Measurements from ENCODE around the gene TMEM151A. TPM values are rescaled to one million over a fixed set of nuclear protein-coding genes. Genes with fewer than 3 reads are reported as not detected.

Gene TMEM151A
- total and polyA plus RNA-seq, 4 donors = 0.05 to 0.13 TPM; not detected in 2

DNA sequence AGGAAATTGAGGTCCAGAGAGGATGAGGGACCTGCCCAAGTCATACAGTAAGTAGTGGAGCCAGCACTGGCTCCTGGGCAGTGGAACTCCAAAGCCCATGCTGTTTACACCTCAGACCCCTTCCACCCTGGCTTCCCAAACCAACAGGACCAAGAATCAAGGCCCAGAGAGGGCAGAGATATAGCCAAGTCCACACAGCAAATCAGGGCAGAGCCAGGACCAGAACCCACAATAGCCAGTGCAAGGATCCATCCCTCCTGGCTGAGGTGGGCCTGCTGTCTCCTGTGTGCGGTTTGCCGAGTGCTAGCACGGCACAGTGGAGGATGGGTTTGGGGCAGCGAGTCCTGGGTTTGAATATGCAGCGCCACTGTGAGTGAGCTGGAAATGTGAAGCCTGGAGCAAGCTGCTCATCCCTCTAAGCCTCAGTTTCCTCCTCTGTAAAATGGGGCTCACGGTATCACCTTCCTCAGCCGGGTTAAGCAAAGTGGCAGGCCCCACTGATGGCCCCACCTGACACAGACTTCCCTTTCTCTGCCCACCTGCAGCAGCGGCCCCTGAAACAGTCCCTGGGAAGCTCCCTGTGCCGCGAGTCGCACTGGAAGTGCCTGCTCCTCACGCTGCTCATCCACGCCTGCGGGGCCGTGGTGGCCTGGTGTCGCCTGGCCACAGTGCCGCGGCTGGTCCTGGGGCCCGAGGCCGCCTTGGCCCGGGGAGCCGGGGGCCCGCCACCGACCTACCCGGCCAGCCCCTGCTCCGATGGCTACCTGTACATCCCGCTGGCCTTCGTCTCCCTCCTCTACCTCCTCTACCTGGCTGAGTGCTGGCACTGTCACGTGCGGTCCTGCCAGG lies 2.3 kb downstream of the TMEM151A start:
- DNase-seq (ENCODE audit: low spot score) = no peak
- H3K4me3 ChIP-seq (ENCODE audit: low read depth in 1 of 3, low read length in 3 of 3) = no peak overlapping the region
- H3K27me3 ChIP-seq (ENCODE audit: control insufficient read depth in 4 of 4, insufficient read depth in 4 of 4, low read length in 3 of 4) = peaks cover 0 to 5% (median 0%) of the 10 kb centered on the region in 4 donors
- H3K36me3 ChIP-seq (ENCODE audit: control insufficient read depth in 4 of 4, insufficient read depth in 3 of 4, low read depth in 1 of 4, low read length in 3 of 4) = no peaks in the 10 kb centered on the region
- 81% methylated on average over 30 of the region's 30 CpGs for WGBS
- H3K27ac ChIP-seq (ENCODE audit: low read depth in 1 of 2, low read length in 2 of 2) = no peak overlapping the region
- no peaks in the 10 kb centered on the region for H3K9me3 ChIP-seq (ENCODE audit: control insufficient read depth in 4 of 4, low read length in 3 of 4)
- no peak overlapping the region for H3K9ac ChIP-seq (ENCODE audit: low read depth in 1 of 2, low read length in 2 of 2)
- H3K4me1 ChIP-seq (ENCODE audit: control insufficient read depth in 4 of 4, insufficient read depth in 4 of 4, low read length in 3 of 4) = peaks cover 9 to 18% (median 11%) of the 10 kb centered on the region in 4 donors
- TF ChIP-seq FOXA1 (IDR thresholded peaks at IDR 0.05) = no peak
- TF ChIP-seq TAF1 (conservative IDR thresholded peaks at IDR 0.05) = no peak
- TF ChIP-seq, protein P1, sequence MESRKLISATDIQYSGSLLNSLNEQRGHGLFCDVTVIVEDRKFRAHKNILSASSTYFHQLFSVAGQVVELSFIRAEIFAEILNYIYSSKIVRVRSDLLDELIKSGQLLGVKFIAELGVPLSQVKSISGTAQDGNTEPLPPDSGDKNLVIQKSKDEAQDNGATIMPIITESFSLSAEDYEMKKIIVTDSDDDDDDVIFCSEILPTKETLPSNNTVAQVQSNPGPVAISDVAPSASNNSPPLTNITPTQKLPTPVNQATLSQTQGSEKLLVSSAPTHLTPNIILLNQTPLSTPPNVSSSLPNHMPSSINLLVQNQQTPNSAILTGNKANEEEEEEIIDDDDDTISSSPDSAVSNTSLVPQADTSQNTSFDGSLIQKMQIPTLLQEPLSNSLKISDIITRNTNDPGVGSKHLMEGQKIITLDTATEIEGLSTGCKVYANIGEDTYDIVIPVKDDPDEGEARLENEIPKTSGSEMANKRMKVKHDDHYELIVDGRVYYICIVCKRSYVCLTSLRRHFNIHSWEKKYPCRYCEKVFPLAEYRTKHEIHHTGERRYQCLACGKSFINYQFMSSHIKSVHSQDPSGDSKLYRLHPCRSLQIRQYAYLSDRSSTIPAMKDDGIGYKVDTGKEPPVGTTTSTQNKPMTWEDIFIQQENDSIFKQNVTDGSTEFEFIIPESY (IDR thresholded peaks at IDR 0.05) = no peak
- TF ChIP-seq, protein P2, sequence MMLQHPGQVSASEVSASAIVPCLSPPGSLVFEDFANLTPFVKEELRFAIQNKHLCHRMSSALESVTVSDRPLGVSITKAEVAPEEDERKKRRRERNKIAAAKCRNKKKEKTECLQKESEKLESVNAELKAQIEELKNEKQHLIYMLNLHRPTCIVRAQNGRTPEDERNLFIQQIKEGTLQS (IDR thresholded peaks at IDR 0.05) = no peak
- TF ChIP-seq RAD21 (IDR thresholded peaks at IDR 0.05) = no peak
- TF ChIP-seq YY1 (IDR thresholded peaks at IDR 0.05) = no peak
- TF ChIP-seq RXRA (IDR thresholded peaks at IDR 0.05) = no peak
- no peak for TF ChIP-seq FOXA2 (IDR thresholded peaks at IDR 0.05)
- TF ChIP-seq SP1 (IDR thresholded peaks at IDR 0.05) = no peak
- no peak for TF ChIP-seq JUND (IDR thresholded peaks at IDR 0.05)
- TF ChIP-seq, protein P3, sequence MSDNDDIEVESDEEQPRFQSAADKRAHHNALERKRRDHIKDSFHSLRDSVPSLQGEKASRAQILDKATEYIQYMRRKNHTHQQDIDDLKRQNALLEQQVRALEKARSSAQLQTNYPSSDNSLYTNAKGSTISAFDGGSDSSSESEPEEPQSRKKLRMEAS (IDR thresholded peaks at IDR 0.05) = no peak

DNA sequence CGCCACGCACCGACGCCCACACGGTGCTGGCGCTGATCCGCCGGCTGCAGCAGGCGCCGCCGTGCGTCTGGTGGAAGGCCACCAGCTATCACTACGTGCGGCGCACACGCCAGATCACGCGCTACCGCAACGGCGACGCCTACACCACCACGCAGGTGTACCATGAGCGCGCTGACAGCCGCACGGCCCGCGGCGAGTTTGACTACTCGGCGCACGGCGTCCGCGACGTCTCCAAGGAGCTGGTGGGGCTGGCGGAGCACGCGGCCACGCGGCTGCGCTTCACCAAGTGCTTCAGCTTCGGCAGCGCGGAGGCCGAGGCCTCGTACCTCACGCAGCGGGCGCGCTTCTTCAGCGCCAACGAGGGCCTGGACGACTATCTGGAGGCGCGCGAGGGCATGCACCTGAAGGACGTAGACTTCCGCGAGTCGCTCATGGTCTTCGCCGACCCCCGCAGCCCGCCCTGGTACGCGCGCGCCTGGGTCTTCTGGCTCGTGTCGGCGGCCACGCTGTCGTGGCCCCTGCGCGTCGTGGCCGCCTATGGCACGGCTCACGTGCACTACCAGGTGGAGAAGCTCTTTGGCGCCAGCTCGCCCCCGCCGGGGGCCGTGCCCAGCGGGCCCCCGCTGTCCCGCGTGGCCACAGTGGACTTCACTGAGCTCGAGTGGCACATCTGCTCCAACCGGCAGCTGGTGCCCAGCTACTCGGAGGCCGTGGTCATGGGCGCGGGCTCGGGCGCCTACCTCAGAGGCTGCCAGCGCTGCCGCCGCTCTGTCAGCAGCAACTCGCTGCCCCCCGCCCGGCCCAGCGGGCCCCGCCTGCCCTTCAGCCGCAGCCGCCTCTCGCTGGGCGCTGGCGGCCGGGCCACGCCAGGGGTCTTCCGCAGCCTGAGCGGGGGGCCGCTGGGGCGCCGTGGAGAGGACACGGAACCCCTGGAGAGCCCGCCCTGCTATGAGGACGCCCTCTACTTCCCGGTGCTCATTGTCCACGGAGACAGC lies 3.2 kb downstream of the TMEM151A start:
- Histone ChIP-seq H3K27me3 (ENCODE audit: control insufficient read depth in 4 of 4, insufficient read depth in 4 of 4, low read length in 3 of 4) (peaks cover 0 to 5% (median 0%) of the 10 kb centered on the region in 4 donors), H3K9me3 (ENCODE audit: control insufficient read depth in 4 of 4, low read length in 3 of 4) (no peaks in the 10 kb centered on the region), H3K27ac (ENCODE audit: low read depth in 1 of 2, low read length in 2 of 2) (no peak overlapping the region), H3K4me3 (ENCODE audit: low read depth in 1 of 3, low read length in 3 of 3) (no peak overlapping the region), H3K36me3 (ENCODE audit: control insufficient read depth in 4 of 4, insufficient read depth in 3 of 4, low read depth in 1 of 4, low read length in 3 of 4) (no peaks in the 10 kb centered on the region), H3K9ac (ENCODE audit: low read depth in 1 of 2, low read length in 2 of 2) (no peak overlapping the region), H3K4me1 (ENCODE audit: control insufficient read depth in 4 of 4, insufficient read depth in 4 of 4, low read length in 3 of 4) (peaks cover 4 to 12% (median 7%) of the 10 kb centered on the region in 4 donors)
- DNase-seq (ENCODE audit: low spot score) = no peak
- no peak for TF ChIP-seq RXRA (IDR thresholded peaks at IDR 0.05)
- TF ChIP-seq JUND (IDR thresholded peaks at IDR 0.05) = no peak
- WGBS = 74% methylated on average over 123 of the region's 123 CpGs

DNA sequence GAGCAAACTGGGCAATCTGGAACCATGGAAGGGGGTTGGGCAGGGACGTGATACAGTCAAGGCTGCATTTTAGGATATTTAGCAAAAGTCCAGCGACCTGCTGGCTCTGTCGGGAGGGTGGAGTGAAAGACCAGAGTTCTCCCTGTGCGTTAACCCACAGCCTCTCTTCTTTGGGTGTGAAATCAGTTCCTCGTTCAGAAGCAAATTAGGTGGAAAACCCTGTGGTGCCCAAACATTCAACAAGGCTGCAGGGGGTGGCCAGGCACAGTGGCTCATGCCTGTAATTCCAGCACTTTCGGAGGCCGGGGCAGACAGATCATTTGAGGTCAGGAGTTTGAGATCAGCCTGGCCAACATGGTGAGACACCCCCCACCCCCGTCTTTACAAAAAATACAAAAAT lies 5.9 kb downstream of the TMEM151A start:
- Histone ChIP-seq H3K9ac (ENCODE audit: low read depth in 1 of 2, low read length in 2 of 2) (no peak overlapping the region), H3K4me3 (ENCODE audit: low read depth in 1 of 3, low read length in 3 of 3) (no peak overlapping the region), H3K9me3 (ENCODE audit: control insufficient read depth in 4 of 4, low read length in 3 of 4) (no peaks in the 10 kb centered on the region), H3K27me3 (ENCODE audit: control insufficient read depth in 4 of 4, insufficient read depth in 4 of 4, low read length in 3 of 4) (peaks cover 0 to under 1% (median 0%) of the 10 kb centered on the region in 4 donors), H3K27ac (ENCODE audit: low read depth in 1 of 2, low read length in 2 of 2) (no peak overlapping the region), H3K4me1 (ENCODE audit: control insufficient read depth in 4 of 4, insufficient read depth in 4 of 4, low read length in 3 of 4) (no peaks in the 10 kb centered on the region), H3K36me3 (ENCODE audit: control insufficient read depth in 4 of 4, insufficient read depth in 3 of 4, low read depth in 1 of 4, low read length in 3 of 4) (no peaks in the 10 kb centered on the region)
- WGBS = 64% methylated on average over 8 of the region's 8 CpGs
- no peak for DNase-seq (ENCODE audit: low spot score)
- TF ChIP-seq SP1 (IDR thresholded peaks at IDR 0.05) = no peak
- no peak for TF ChIP-seq TAF1 (conservative IDR thresholded peaks at IDR 0.05)
- no peak for TF ChIP-seq YY1 (IDR thresholded peaks at IDR 0.05)
- no peak for TF ChIP-seq RXRA (IDR thresholded peaks at IDR 0.05)
- TF ChIP-seq NR2F2 (IDR thresholded peaks at IDR 0.05) = no peak
- TF ChIP-seq FOXA1 (IDR thresholded peaks at IDR 0.05) = no peak
- no peak for TF ChIP-seq HNF4A (conservative IDR thresholded peaks at IDR 0.05)
- no peak for TF ChIP-seq RAD21 (IDR thresholded peaks at IDR 0.05)
- TF ChIP-seq, protein P3 (IDR thresholded peaks at IDR 0.05) = no peak
- TF ChIP-seq, protein P4, sequence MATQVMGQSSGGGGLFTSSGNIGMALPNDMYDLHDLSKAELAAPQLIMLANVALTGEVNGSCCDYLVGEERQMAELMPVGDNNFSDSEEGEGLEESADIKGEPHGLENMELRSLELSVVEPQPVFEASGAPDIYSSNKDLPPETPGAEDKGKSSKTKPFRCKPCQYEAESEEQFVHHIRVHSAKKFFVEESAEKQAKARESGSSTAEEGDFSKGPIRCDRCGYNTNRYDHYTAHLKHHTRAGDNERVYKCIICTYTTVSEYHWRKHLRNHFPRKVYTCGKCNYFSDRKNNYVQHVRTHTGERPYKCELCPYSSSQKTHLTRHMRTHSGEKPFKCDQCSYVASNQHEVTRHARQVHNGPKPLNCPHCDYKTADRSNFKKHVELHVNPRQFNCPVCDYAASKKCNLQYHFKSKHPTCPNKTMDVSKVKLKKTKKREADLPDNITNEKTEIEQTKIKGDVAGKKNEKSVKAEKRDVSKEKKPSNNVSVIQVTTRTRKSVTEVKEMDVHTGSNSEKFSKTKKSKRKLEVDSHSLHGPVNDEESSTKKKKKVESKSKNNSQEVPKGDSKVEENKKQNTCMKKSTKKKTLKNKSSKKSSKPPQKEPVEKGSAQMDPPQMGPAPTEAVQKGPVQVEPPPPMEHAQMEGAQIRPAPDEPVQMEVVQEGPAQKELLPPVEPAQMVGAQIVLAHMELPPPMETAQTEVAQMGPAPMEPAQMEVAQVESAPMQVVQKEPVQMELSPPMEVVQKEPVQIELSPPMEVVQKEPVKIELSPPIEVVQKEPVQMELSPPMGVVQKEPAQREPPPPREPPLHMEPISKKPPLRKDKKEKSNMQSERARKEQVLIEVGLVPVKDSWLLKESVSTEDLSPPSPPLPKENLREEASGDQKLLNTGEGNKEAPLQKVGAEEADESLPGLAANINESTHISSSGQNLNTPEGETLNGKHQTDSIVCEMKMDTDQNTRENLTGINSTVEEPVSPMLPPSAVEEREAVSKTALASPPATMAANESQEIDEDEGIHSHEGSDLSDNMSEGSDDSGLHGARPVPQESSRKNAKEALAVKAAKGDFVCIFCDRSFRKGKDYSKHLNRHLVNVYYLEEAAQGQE (IDR thresholded peaks at IDR 0.05) = no peak
- TF ChIP-seq EGR1 (IDR thresholded peaks at IDR 0.05; ENCODE audit: low read depth in 2 of 2) = no peak
- TF ChIP-seq, protein P5, sequence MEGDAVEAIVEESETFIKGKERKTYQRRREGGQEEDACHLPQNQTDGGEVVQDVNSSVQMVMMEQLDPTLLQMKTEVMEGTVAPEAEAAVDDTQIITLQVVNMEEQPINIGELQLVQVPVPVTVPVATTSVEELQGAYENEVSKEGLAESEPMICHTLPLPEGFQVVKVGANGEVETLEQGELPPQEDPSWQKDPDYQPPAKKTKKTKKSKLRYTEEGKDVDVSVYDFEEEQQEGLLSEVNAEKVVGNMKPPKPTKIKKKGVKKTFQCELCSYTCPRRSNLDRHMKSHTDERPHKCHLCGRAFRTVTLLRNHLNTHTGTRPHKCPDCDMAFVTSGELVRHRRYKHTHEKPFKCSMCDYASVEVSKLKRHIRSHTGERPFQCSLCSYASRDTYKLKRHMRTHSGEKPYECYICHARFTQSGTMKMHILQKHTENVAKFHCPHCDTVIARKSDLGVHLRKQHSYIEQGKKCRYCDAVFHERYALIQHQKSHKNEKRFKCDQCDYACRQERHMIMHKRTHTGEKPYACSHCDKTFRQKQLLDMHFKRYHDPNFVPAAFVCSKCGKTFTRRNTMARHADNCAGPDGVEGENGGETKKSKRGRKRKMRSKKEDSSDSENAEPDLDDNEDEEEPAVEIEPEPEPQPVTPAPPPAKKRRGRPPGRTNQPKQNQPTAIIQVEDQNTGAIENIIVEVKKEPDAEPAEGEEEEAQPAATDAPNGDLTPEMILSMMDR (IDR thresholded peaks at IDR 0.05; ENCODE audit: low read depth, low read length, missing input control) = no peak

Measured in liver (tissue), 9 donors.